ENCODE results near the gene TOB1.

DNA sequence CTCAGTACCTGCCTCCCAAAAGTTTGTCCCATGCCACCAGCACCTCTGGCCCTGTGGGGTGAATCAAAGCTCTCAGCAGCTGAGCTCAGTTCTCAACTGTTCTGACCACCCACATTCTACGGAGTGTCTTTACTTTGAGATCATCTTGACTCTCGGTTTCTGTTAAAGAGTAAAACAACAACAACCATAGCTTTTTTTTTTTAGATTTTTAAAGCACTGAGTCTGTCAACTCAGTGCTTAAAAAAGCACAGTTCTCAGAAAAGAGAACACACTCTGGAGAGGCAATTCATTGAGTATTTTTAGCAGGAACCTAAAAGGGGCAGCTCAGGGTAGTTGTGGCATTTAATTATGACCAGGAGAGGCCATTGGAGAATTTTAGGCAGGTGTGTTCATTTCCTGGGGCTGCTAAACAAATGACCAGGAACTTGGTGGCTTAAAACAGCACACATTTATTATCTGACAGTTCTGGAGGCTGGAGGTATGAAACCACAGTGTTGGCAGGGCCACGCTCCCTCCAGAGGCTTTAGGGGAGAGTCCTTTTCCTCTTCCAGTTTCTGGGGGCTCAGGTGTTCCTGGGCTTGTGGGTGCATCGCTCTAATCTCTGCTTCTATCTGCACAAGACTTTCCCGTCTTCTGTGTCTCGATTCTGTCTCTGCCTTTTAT is 37.5 kb downstream of the TOB1 start:
- TF ChIP-seq, protein P1, sequence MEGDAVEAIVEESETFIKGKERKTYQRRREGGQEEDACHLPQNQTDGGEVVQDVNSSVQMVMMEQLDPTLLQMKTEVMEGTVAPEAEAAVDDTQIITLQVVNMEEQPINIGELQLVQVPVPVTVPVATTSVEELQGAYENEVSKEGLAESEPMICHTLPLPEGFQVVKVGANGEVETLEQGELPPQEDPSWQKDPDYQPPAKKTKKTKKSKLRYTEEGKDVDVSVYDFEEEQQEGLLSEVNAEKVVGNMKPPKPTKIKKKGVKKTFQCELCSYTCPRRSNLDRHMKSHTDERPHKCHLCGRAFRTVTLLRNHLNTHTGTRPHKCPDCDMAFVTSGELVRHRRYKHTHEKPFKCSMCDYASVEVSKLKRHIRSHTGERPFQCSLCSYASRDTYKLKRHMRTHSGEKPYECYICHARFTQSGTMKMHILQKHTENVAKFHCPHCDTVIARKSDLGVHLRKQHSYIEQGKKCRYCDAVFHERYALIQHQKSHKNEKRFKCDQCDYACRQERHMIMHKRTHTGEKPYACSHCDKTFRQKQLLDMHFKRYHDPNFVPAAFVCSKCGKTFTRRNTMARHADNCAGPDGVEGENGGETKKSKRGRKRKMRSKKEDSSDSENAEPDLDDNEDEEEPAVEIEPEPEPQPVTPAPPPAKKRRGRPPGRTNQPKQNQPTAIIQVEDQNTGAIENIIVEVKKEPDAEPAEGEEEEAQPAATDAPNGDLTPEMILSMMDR (IDR thresholded peaks at IDR 0.05) = no peak
- no peak for TF ChIP-seq EZH2 (IDR thresholded peaks at IDR 0.05; ENCODE audit: borderline replicate concordance, insufficient read depth, low read depth, low read length, poor library complexity, severe bottlenecking)
